K562 (cell line): ENCODE data around the gene PAF1. TPM values are rescaled to one million over a fixed set of nuclear protein-coding genes. Genes with fewer than 3 reads are reported as not detected.

Experiments
- ATAC-seq: fragments of 200-7000 bp; cut with Tn5 transposase; 3 replicates; pipeline ENCODE4 v1.9.1; 2020; ENCODE audit warnings: moderate library complexity
- BruUV-seq: library from RNA; stranded (reverse); fragments of 400-500 nt; replicated peaks from 2 replicates; lab custom pipeline; 2021; lab: Mats Ljungman, UMichigan
- CTCF ChIA-PET: fragments of 300-600 bp; formaldehyde crosslinking; extraction: SDS; loops from one replicate; lab custom pipeline; 2021; ENCODE audit warnings: low intra/inter-chr PET ratio; lab: Yijun Ruan, JAX
- POLR2A ChIA-PET: fragments of 300-600, 350-650 bp; sonication (Branson Sonifier 250); formaldehyde crosslinking; extraction: SDS; loops from one replicate; lab custom pipeline; 2021; ENCODE audit warnings: antibody characterized with exemption, inconsistent platforms; lab: Yijun Ruan, JAX
- DNase-seq, 4 experiments: peaks; one replicate each; pipeline versions ENCODE4 v3.0.0 to v3.0.0-alpha.2; 2011 to 2018; ENCODE audit warnings: low spot score in 3 of 4, mixed read lengths in 3 of 4; ENCODE audit errors: extremely low read depth in 1 of 4
- FAIRE-seq: peaks from 2 replicates; lab custom pipeline; 2011; peaks lifted over from hg19 to GRCh38; lab: Jason Lieb, UNC
- H2AFZ ChIP-seq: 2 replicates; pipeline ENCODE4 v1.6.0; 2011; ENCODE audit warnings: low read depth, low read length, control low read depth, inconsistent platforms
- H3K27ac ChIP-seq: fragments of 200-600 bp; 3 replicates; pipeline ENCODE4 v1.8.0; 2011; ENCODE audit warnings: low read depth, mild to moderate bottlenecking, control low read depth, inconsistent platforms, low read length, moderate library complexity, mixed read lengths; ENCODE audit errors: extremely low read depth
- H3K27me3 ChIP-seq, 2 experiments: fragments of 300-600 bp in 1 of 2; 2 replicates in 1 of 2; 3 replicates in 1 of 2; pipeline versions ENCODE4 v1.6.0 to v1.8.0; 2011; ENCODE audit warnings: inconsistent platforms in 2 of 2, low read length in 2 of 2, mild to moderate bottlenecking in 1 of 2, mixed read lengths in 1 of 2, moderate library complexity in 1 of 2; ENCODE audit not compliant: control insufficient read depth in 2 of 2, insufficient read depth in 2 of 2
- H3K36me3 ChIP-seq: fragments of 300-600 bp; 3 replicates; pipeline ENCODE4 v1.8.0; 2011; ENCODE audit warnings: mild to moderate bottlenecking, low read length, inconsistent platforms; ENCODE audit not compliant: control insufficient read depth, insufficient read depth
- H3K4me1 ChIP-seq, 2 experiments: fragments of 200-600 bp in 1 of 2; replicated peaks in 1 of 2; 2 replicates in 1 of 2; 3 replicates in 1 of 2; pipeline versions ENCODE4 v1.5.1 to v1.8.0; 2011; ENCODE audit warnings: inconsistent platforms in 2 of 2, low read length in 2 of 2, mild to moderate bottlenecking in 1 of 2, mixed read lengths in 1 of 2, moderate library complexity in 1 of 2; ENCODE audit not compliant: control insufficient read depth in 2 of 2, insufficient read depth in 2 of 2
- H3K4me2 ChIP-seq: 2 replicates; pipeline ENCODE4 v1.6.1; 2011; ENCODE audit warnings: low read length, control low read depth, inconsistent platforms, mixed read lengths; ENCODE audit not compliant: insufficient read depth
- H3K4me3 ChIP-seq: fragments of 200-600 bp; sonication (generic), shearing (Covaris generic); 2 replicates; pipeline ENCODE4 v1.5.1; 2016; ENCODE audit warnings: control low read depth, inconsistent platforms
- H3K79me2 ChIP-seq: fragments of 200-600 bp; 3 replicates; pipeline ENCODE4 v1.8.0; 2011; ENCODE audit warnings: low read length, inconsistent platforms; ENCODE audit not compliant: control insufficient read depth, insufficient read depth
- H3K9ac ChIP-seq, 2 experiments: 2 replicates each; pipeline versions ENCODE4 v1.6.0 to v1.6.1; 2011; ENCODE audit warnings: low read depth in 2 of 2, low read length in 2 of 2, control low read depth in 1 of 2, inconsistent platforms in 1 of 2, mild to moderate bottlenecking in 1 of 2, mixed read lengths in 1 of 2; ENCODE audit not compliant: insufficient read depth in 1 of 2
- H3K9me1 ChIP-seq: one replicate; pipeline ENCODE4 v1.6.0; 2011; ENCODE audit warnings: inconsistent platforms, mild to moderate bottlenecking, low read length, moderate library complexity; ENCODE audit not compliant: control insufficient read depth, insufficient read depth
- H3K9me3 ChIP-seq: replicated peaks from 2 replicates; pipeline ENCODE4 v1.5.1; 2011; ENCODE audit warnings: low read depth, low read length, inconsistent platforms; ENCODE audit not compliant: control insufficient read depth, insufficient read depth
- H4K20me1 ChIP-seq: replicated peaks from 2 replicates; pipeline ENCODE4 v1.6.1; 2011; ENCODE audit warnings: low read length, inconsistent platforms, mixed read lengths; ENCODE audit not compliant: control insufficient read depth, insufficient read depth
- AFF4 ChIP-seq: sonication (generic); formaldehyde crosslinking; IDR thresholded peaks from 2 replicates; pipeline ENCODE4 v1.8.0; 2023; ENCODE audit warnings: mild to moderate bottlenecking, missing genetic modification reagents
- DACH1 ChIP-seq: fragments of 450-650 bp; IDR thresholded peaks from 2 replicates; pipeline ENCODE4 v1.6.1; 2018; ENCODE audit not compliant: partially characterized antibody
- KAT7 ChIP-seq: sonication (generic); formaldehyde crosslinking; IDR thresholded peaks from 2 replicates; pipeline ENCODE4 v1.8.0; 2022; ENCODE audit warnings: missing genetic modification reagents, mild to moderate bottlenecking, borderline replicate concordance
- LARP7 ChIP-seq: fragments of 450-650 bp; IDR thresholded peaks from 2 replicates; pipeline ENCODE4 v1.6.1; 2016
- MCM7 ChIP-seq, 2 experiments: fragments of 450-650 bp; IDR thresholded peaks; 2 replicates each; pipeline ENCODE4 v1.6.1; 2016 to 2018
- MXD1 ChIP-seq: fragments of 250-450 bp; sonication (Bioruptor Pico); IDR thresholded peaks from 2 replicates; pipeline ENCODE4 v1.8.0; 2021; ENCODE audit warnings: borderline replicate concordance, mild to moderate bottlenecking, moderate library complexity; ENCODE audit not compliant: poor library complexity, severe bottlenecking
- NR3C1 ChIP-seq: sonication (generic); formaldehyde crosslinking; IDR thresholded peaks from 2 replicates; pipeline ENCODE4 v1.8.1; 2022; ENCODE audit warnings: missing genetic modification reagents
- OTX1 ChIP-seq: fragments of 450-650 bp; formaldehyde crosslinking; IDR thresholded peaks from 2 replicates; pipeline ENCODE4 v1.4.0; 2022; ENCODE audit warnings: mild to moderate bottlenecking
- PURB ChIP-seq: sonication (generic); formaldehyde crosslinking; IDR thresholded peaks from 2 replicates; pipeline ENCODE4 v1.9.0; 2021; ENCODE audit warnings: low read depth, mild to moderate bottlenecking, missing genetic modification reagents
- RBM22 ChIP-seq: fragments of 200-400 bp; formaldehyde crosslinking; IDR thresholded peaks from 2 replicates; pipeline ENCODE4 v1.6.1; 2018; ENCODE audit warnings: low read length, low read depth; ENCODE audit not compliant: poor library complexity, severe bottlenecking
- SAFB2 ChIP-seq: fragments of 200-400 bp; formaldehyde crosslinking; IDR thresholded peaks from 2 replicates; pipeline ENCODE4 v1.6.1; 2018; ENCODE audit warnings: borderline replicate concordance, low read length, low read depth, moderate library complexity; ENCODE audit not compliant: severe bottlenecking
- SMARCA5 ChIP-seq: fragments of 450-650 bp; IDR thresholded peaks from 2 replicates; pipeline ENCODE4 v1.6.1; 2016
- TRIM28 ChIP-seq: fragments of 450-650 bp; IDR thresholded peaks from 2 replicates; pipeline ENCODE4 v1.6.1; 2017
- ZFP36 ChIP-seq: fragments of 150-350 bp; IDR thresholded peaks from 2 replicates; pipeline ENCODE4 v1.6.1; 2018; ENCODE audit warnings: low read length, low read depth; ENCODE audit not compliant: partially characterized antibody
- ZNF133 ChIP-seq: fragments of 250-450 bp; sonication (Bioruptor Pico); IDR thresholded peaks from 2 replicates; pipeline ENCODE4 v1.4.0; 2020; ENCODE audit warnings: mild to moderate bottlenecking
- ZNF239 ChIP-seq: fragments of 250-450 bp; sonication (Bioruptor Pico); IDR thresholded peaks from 2 replicates; pipeline ENCODE4 v1.4.0; 2020; ENCODE audit warnings: mild to moderate bottlenecking
- ZNF280B ChIP-seq: fragments of 250-450 bp; sonication (Bioruptor Pico); IDR thresholded peaks from 2 replicates; pipeline ENCODE4 v1.5.1; 2021; ENCODE audit warnings: mild to moderate bottlenecking
- ZNF586 ChIP-seq: fragments of 450-650 bp; formaldehyde crosslinking; conservative IDR thresholded peaks from 2 replicates; pipeline ENCODE4 v1.4.0; 2020; ENCODE audit warnings: mild to moderate bottlenecking, moderate library complexity
- WGBS: fragments of 100-300 bp; shearing (Covaris generic); methylation state at CpG from one replicate; pipeline ENCODE4 v1.1.6; 2016; ENCODE audit warnings: low coverage, mixed read lengths; ENCODE audit not compliant: insufficient coverage; ENCODE audit errors: missing lambda C conversion rate; 5-methylcytosine and 5-hydroxymethylcytosine counted together
- in situ Hi-C: fragments of 300-500 bp; cut with MboI; formaldehyde crosslinking; loops from 4 replicates; pipeline ENCODE4 v1.15.0; 2018; ENCODE audit warnings: inconsistent platforms, mixed read lengths
- intact Hi-C: fragments of 100-400 bp; cut with micrococcal nuclease; formaldehyde crosslinking; loops from 2 replicates; pipeline ENCODE4 v1.14.2; 2022
- polyA plus RNA-seq, 8 experiments: library from polyadenylated mRNA; depleted of rRNA in 4 of 8; stranded (reverse) in 5 of 8; unstranded in 3 of 8; fragments of >200 nt; fragmentation: Nextera tagmentation in 2 of 8; fragmentation: Illumina TruSeq in 1 of 8; extraction: Ambion mirVana in 2 of 8; extraction: Trizol in 1 of 8; gene quantifications; 2 replicates each; pipeline versions ENCODE4 v1.2.1 to v1.2.3, GENCODE V29; 2011 to 2014; ENCODE audit warnings: inconsistent platforms in 1 of 8, missing spikeins in 1 of 8
- total RNA-seq, 7 experiments: library from RNA; depleted of rRNA in 6 of 7; stranded (reverse); fragments of >200 nt in 6 of 7; fragmentation: Illumina TruSeq in 2 of 7; extraction: Trizol in 2 of 7; gene quantifications; 2 replicates each; pipeline versions ENCODE4 v1.2.1 to v1.2.3, GENCODE V29; 2011 to 2021; ENCODE audit warnings: low replicate concordance in 1 of 7

The PAF1 gene
- total and polyA plus RNA-seq, 9 of the 15 experiments (the other 6 are each of a cell fraction or from before 2014, with no cell fraction given) = 1.5 to 45.0 (median 33.8) TPM

DNA sequence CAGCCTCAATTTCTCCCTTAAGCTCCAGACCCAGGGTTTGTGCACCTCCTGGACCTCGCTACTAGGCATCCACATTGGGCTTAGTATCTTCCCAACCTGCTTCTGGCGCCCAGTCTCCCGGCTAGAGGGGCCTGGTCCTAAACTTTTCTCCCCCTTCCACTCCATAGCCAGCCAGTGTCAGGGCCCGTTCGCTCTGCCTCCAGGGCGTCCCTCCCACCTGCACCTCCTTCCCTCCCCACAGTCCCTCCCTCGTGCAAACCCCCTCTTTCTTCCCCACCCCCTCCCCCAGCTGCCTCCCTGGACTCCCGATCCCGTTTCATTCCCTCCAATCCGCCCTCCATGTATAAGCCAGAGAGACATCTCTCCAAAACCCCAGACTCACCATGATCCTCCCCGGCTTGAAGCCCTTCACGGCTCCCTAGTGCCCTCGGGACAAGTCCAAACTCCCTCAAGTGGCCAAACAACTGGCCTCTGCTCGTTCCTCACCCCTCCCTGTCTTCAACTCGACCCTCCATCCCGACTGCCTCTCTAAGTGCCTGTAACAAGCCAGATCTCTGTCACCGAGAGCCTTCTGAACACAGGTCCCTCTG is 49.7 kb downstream of the PAF1 start:
- FAIRE-seq (no peak), ATAC-seq (peak; percentile 57), DNase-seq (peak; percentile 34 to 59 (median 48))
- peak overlapping the region; percentile 100 for H3K4me2 ChIP-seq
- BruUV-seq = no TSS peak
- WGBS = 6% methylated on average over 8 of the region's 17 CpGs
- H3K79me2 ChIP-seq = peaks cover 48% of the 10 kb centered on the region
- no peaks in the 10 kb centered on the region for H3K9me3 ChIP-seq
- H3K27ac ChIP-seq = peak overlapping the region; percentile 93
- peak overlapping the region; percentile 76 for H3K4me3 ChIP-seq
- H2AFZ ChIP-seq = peak overlapping the region; percentile 98
- in situ Hi-C loops (no loop called here), intact Hi-C loops (no loop called here)
- H3K9ac ChIP-seq = peak overlapping the region; percentile 93 to 96
- peaks cover 9% of the 10 kb centered on the region; the same call in 1 of the 2 replicates for H4K20me1 ChIP-seq
- H3K27me3 ChIP-seq = no peaks in the 10 kb centered on the region
- POLR2A ChIA-PET = interaction anchor here (0.6 to 2.1 kb wide), 3 partner anchors 11 to 98 kb away, joined by 4 to 5 read pairs (median 5); partner anchors contain the start of genes MED29 and PAF1
- peaks cover 6% of the 10 kb centered on the region for H3K9me1 ChIP-seq
- peaks cover 19 to 20% of the 10 kb centered on the region in 2 experiments for H3K4me1 ChIP-seq
- H3K36me3 ChIP-seq = peaks cover 23% of the 10 kb centered on the region; the same call in 2 of the 3 replicates
- CTCF ChIA-PET = interaction anchor here (0.6 to 1.0 kb wide), 3 partner anchors 68 to 131 kb away, joined by 3 to 7 read pairs (median 4); no protein-coding TSS in a partner anchor
- 0 out of 2 replicates have a peak, but pooled peaks have one; percentile 1 for TF ChIP-seq AFF4 (CRISPR knock-in tag)
- TF ChIP-seq ZFP36 = peak; percentile 82
- no peak for TF ChIP-seq ZNF586 (CRISPR knock-in tag)
- TF ChIP-seq KAT7 (CRISPR knock-in tag) = peak; percentile 29; the same call in 1 of the 2 replicates
- TF ChIP-seq ZNF239 = no peak
- no peak for TF ChIP-seq ZNF280B (CRISPR knock-in tag)
- TF ChIP-seq PURB = no peak
- no peak for TF ChIP-seq MCM7 (IDR thresholded peaks at IDR 0.05)
- no peak for TF ChIP-seq SAFB2
- no peak for TF ChIP-seq NR3C1 (CRISPR knock-in tag)
- TF ChIP-seq DACH1 = no peak
- TF ChIP-seq RBM22 = no peak
- TF ChIP-seq OTX1 (CRISPR knock-in tag) = 0 out of 2 replicates have a peak, but pooled peaks have one; percentile 46
- no peak for TF ChIP-seq LARP7
- TF ChIP-seq TRIM28 = no peak
- TF ChIP-seq SMARCA5 = peak; percentile 86; the same call in 1 of the 2 replicates
- TF ChIP-seq MXD1 = no peak
- no peak for TF ChIP-seq ZNF133 (CRISPR knock-in tag)
